HepG2 (cell line): ENCODE data around the gene ITIH3. TPM values are rescaled to one million over a fixed set of nuclear protein-coding genes. Genes with fewer than 3 reads are reported as not detected.

ENCODE experiments used
- CEBPG ChIP-seq: IDR thresholded peaks from 2 replicates; pipeline ENCODE4 v1.6.1; 2016
- FOXO1 ChIP-seq: sonication (generic); formaldehyde crosslinking; IDR thresholded peaks from 2 replicates; pipeline ENCODE4 v1.4.0; 2020; ENCODE audit warnings: missing genetic modification reagents
- KDM4B ChIP-seq: sonication (generic); formaldehyde crosslinking; IDR thresholded peaks from 2 replicates; pipeline ENCODE4 v1.4.0; 2020; ENCODE audit warnings: missing genetic modification reagents
- SAP130 ChIP-seq: IDR thresholded peaks from 2 replicates; pipeline ENCODE4 v1.6.1; 2016; ENCODE audit warnings: low read depth
- TEAD3 ChIP-seq: optimal IDR thresholded peaks from 2 replicates; pipeline ENCODE3; 2016; ENCODE audit warnings: borderline replicate concordance
- TOE1 ChIP-seq: sonication (generic); formaldehyde crosslinking; IDR thresholded peaks from 2 replicates; pipeline ENCODE4 v1.4.0; 2020; ENCODE audit warnings: mild to moderate bottlenecking, missing genetic modification reagents
- WIZ ChIP-seq: sonication (generic); formaldehyde crosslinking; IDR thresholded peaks from 2 replicates; pipeline ENCODE4 v1.5.1; 2020; ENCODE audit warnings: mild to moderate bottlenecking, missing genetic modification reagents
- ZBTB21 ChIP-seq: sonication (generic); formaldehyde crosslinking; IDR thresholded peaks from 2 replicates; pipeline ENCODE4 v1.4.0; 2020; ENCODE audit warnings: missing genetic modification reagents
- ZKSCAN1 ChIP-seq: fragments of 150-350 bp; IDR thresholded peaks from 2 replicates; pipeline ENCODE4 v1.6.1; 2014; ENCODE audit warnings: low read length
- ZNF101 ChIP-seq: sonication (generic); formaldehyde crosslinking; IDR thresholded peaks from 2 replicates; pipeline ENCODE4 v1.4.0; 2020; ENCODE audit warnings: mild to moderate bottlenecking, low read depth, missing genetic modification reagents, borderline replicate concordance
- ZNF549 ChIP-seq: sonication (generic); formaldehyde crosslinking; IDR thresholded peaks from 2 replicates; pipeline ENCODE4 v1.5.0; 2020; ENCODE audit warnings: missing genetic modification reagents
- ZNF562 ChIP-seq: sonication (generic); formaldehyde crosslinking; IDR thresholded peaks from 2 replicates; pipeline ENCODE4 v1.8.0; 2022; ENCODE audit warnings: missing genetic modification reagents, borderline replicate concordance
- polyA plus RNA-seq, 8 experiments: library from polyadenylated mRNA; depleted of rRNA in 3 of 8; stranded (reverse) in 7 of 8; unstranded in 1 of 8; fragments of >200 nt; fragmentation: Illumina TruSeq in 4 of 8; extraction: Trizol in 4 of 8; gene quantifications; 2 replicates each; pipeline versions ENCODE4 v1.2.1 to v1.2.3, GENCODE V29; 2011 to 2016; ENCODE audit warnings: low read depth in 4 of 8, missing spikeins in 1 of 8, mixed read lengths in 1 of 8; ENCODE audit not compliant: insufficient read depth in 1 of 8
- total RNA-seq, 5 experiments: library from RNA; depleted of rRNA; stranded (reverse); fragments of >200 nt; fragmentation: Illumina TruSeq; extraction: Trizol; gene quantifications; 2 replicates each; pipeline ENCODE4 v1.2.3, GENCODE V29; 2016; ENCODE audit warnings: low read depth in 1 of 5
- TF ChIP-seq, protein P1 (sequence below): sonication (generic); formaldehyde crosslinking; IDR thresholded peaks from 2 replicates; pipeline ENCODE4 v1.4.0; 2020; ENCODE audit warnings: mild to moderate bottlenecking, missing genetic modification reagents
- TF ChIP-seq, protein P2 (sequence below): sonication (generic); formaldehyde crosslinking; conservative IDR thresholded peaks from 2 replicates; pipeline ENCODE4 v1.8.0; 2022; ENCODE audit warnings: missing genetic modification reagents
- TF ChIP-seq, protein P3 (sequence below): sonication (generic); formaldehyde crosslinking; IDR thresholded peaks from 2 replicates; pipeline ENCODE4 v1.5.0; 2020; ENCODE audit warnings: mild to moderate bottlenecking, missing genetic modification reagents
- TF ChIP-seq, protein P4 (sequence below), 2 experiments: sonication (generic) in 1 of 2; formaldehyde crosslinking in 1 of 2; IDR thresholded peaks; 2 replicates each; pipeline versions ENCODE4 v1.4.0 to v1.6.1; 2016 to 2020; ENCODE audit warnings: borderline replicate concordance in 1 of 2, low read depth in 1 of 2, mild to moderate bottlenecking in 1 of 2, missing genetic modification reagents in 1 of 2

The ITIH3 gene
- total and polyA plus RNA-seq, 2 of the 13 experiments (the other 11 are each of a cell fraction or from before 2014, with no cell fraction given): 105 to 632 TPM

DNA sequence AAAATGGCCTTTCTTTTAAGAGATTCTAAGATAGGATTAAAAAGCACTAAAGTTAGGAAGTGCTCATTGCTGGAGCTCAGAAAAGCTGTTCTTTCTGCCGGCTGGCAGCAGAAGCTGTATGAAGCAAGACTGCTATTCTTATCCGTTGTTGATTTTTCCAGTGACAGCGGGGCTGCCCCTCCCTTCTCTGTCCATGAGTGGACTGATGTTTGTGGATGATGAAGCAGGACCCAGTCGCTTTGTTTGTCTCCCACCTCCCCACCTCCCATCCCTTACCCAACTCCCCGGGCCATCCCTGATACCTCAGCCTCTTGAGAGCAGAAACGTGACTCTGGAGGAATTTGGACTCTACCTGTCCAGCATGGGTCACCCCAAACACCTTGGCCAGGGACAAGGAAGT is 50.6 kb downstream of the ITIH3 start (continued):
- TF ChIP-seq, protein P1, sequence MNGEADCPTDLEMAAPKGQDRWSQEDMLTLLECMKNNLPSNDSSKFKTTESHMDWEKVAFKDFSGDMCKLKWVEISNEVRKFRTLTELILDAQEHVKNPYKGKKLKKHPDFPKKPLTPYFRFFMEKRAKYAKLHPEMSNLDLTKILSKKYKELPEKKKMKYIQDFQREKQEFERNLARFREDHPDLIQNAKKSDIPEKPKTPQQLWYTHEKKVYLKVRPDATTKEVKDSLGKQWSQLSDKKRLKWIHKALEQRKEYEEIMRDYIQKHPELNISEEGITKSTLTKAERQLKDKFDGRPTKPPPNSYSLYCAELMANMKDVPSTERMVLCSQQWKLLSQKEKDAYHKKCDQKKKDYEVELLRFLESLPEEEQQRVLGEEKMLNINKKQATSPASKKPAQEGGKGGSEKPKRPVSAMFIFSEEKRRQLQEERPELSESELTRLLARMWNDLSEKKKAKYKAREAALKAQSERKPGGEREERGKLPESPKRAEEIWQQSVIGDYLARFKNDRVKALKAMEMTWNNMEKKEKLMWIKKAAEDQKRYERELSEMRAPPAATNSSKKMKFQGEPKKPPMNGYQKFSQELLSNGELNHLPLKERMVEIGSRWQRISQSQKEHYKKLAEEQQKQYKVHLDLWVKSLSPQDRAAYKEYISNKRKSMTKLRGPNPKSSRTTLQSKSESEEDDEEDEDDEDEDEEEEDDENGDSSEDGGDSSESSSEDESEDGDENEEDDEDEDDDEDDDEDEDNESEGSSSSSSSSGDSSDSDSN (CRISPR knock-in tag): no peak
- TF ChIP-seq, protein P2, sequence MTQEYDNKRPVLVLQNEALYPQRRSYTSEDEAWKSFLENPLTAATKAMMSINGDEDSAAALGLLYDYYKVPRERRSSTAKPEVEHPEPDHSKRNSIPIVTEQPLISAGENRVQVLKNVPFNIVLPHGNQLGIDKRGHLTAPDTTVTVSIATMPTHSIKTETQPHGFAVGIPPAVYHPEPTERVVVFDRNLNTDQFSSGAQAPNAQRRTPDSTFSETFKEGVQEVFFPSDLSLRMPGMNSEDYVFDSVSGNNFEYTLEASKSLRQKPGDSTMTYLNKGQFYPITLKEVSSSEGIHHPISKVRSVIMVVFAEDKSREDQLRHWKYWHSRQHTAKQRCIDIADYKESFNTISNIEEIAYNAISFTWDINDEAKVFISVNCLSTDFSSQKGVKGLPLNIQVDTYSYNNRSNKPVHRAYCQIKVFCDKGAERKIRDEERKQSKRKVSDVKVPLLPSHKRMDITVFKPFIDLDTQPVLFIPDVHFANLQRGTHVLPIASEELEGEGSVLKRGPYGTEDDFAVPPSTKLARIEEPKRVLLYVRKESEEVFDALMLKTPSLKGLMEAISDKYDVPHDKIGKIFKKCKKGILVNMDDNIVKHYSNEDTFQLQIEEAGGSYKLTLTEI (CRISPR knock-in tag): no peak
- TF ChIP-seq SAP130 (CRISPR knock-in tag) (peak; percentile 67), WIZ (CRISPR knock-in tag) (no peak), ZBTB21 (no peak), TEAD3 (CRISPR knock-in tag) (no peak), ZKSCAN1 (no peak), KDM4B (CRISPR knock-in tag) (no peak), ZNF101 (CRISPR knock-in tag) (no peak), ZNF549 (CRISPR knock-in tag) (no peak), CEBPG (CRISPR knock-in tag) (peak; percentile 84), FOXO1 (CRISPR knock-in tag) (peak; percentile 28; the same call in 1 of the 2 replicates), TOE1 (CRISPR knock-in tag) (no peak), ZNF562 (no peak)
- TF ChIP-seq, protein P3, sequence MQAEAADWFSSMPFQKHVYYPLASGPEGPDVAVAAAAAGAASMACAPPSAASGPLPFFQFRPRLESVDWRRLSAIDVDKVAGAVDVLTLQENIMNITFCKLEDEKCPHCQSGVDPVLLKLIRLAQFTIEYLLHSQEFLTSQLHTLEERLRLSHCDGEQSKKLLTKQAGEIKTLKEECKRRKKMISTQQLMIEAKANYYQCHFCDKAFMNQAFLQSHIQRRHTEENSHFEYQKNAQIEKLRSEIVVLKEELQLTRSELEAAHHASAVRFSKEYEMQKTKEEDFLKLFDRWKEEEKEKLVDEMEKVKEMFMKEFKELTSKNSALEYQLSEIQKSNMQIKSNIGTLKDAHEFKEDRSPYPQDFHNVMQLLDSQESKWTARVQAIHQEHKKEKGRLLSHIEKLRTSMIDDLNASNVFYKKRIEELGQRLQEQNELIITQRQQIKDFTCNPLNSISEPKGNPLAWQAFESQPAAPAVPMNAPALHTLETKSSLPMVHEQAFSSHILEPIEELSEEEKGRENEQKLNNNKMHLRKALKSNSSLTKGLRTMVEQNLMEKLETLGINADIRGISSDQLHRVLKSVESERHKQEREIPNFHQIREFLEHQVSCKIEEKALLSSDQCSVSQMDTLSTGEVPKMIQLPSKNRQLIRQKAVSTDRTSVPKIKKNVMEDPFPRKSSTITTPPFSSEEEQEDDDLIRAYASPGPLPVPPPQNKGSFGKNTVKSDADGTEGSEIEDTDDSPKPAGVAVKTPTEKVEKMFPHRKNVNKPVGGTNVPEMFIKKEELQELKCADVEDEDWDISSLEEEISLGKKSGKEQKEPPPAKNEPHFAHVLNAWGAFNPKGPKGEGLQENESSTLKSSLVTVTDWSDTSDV (CRISPR knock-in tag): no peak
- TF ChIP-seq, protein P4, sequence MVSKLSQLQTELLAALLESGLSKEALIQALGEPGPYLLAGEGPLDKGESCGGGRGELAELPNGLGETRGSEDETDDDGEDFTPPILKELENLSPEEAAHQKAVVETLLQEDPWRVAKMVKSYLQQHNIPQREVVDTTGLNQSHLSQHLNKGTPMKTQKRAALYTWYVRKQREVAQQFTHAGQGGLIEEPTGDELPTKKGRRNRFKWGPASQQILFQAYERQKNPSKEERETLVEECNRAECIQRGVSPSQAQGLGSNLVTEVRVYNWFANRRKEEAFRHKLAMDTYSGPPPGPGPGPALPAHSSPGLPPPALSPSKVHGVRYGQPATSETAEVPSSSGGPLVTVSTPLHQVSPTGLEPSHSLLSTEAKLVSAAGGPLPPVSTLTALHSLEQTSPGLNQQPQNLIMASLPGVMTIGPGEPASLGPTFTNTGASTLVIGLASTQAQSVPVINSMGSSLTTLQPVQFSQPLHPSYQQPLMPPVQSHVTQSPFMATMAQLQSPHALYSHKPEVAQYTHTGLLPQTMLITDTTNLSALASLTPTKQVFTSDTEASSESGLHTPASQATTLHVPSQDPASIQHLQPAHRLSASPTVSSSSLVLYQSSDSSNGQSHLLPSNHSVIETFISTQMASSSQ (IDR thresholded peaks at IDR 0.05; ENCODE audit: low read depth): no peak
- TF ChIP-seq, protein P4 (CRISPR knock-in tag; IDR thresholded peaks at IDR 0.05; ENCODE audit: borderline replicate concordance): peak; percentile 26; the same call in 1 of the 2 replicates
